HCT116 (cell line): ENCODE results near the gene NCKAP5L. TPM values are rescaled to one million over a fixed set of nuclear protein-coding genes. Genes with fewer than 3 reads are reported as not detected.
A peak's percentile ranks its signal among the peaks of the same experiment; 100 is the strongest.

Experiments used
- ATAC-seq: fragments of 200-7000 bp; cut with Tn5 transposase; 2 replicates; pipeline ENCODE4 v1.9.1; 2020; ENCODE audit warnings: mild to moderate bottlenecking, moderate library complexity
- BruUV-seq: library from RNA; stranded (reverse); fragments of 400-500 nt; replicated peaks from 2 replicates; lab custom pipeline; 2021; lab: Mats Ljungman, UMichigan
- CTCF ChIA-PET: fragments of 300-600 bp; sonication (Branson Sonifier 250); formaldehyde crosslinking; loops from one replicate; lab custom pipeline; 2021; ENCODE audit warnings: antibody characterized with exemption; lab: Charles Lee
- POLR2A ChIA-PET: fragments of 300-600, 350-600 bp; sonication (Branson Sonifier 250); formaldehyde crosslinking; loops from one replicate; lab custom pipeline; 2021; ENCODE audit warnings: antibody characterized with exemption; lab: Charles Lee
- RAD21 ChIA-PET, 2 experiments: fragments of 300-600 bp; sonication (Branson Sonifier 250); formaldehyde crosslinking; loops; one replicate each; lab custom pipeline; 2023; ENCODE audit warnings: low total read pairs in 2 of 2; ENCODE audit not compliant: uncharacterized antibody in 2 of 2, unreplicated experiment in 2 of 2, low non-redundant PET in 1 of 2; lab: Charles Lee
- DNase-seq: peaks from one replicate; pipeline ENCODE4 v3.0.0-alpha.2; 2010; ENCODE audit warnings: low read depth, low spot score
- H2AFZ ChIP-seq: fragments of 200-600 bp; shearing (Covaris generic), sonication (generic); 2 replicates; pipeline ENCODE4 v1.6.1; 2017; ENCODE audit warnings: low read depth, mixed run types, mixed read lengths, antibody characterized with exemption, low read length; ENCODE audit not compliant: poor library complexity, severe bottlenecking
- H3K27ac ChIP-seq: 2 replicates; pipeline ENCODE4 v1.5.1; 2012; ENCODE audit warnings: low read depth, low read length
- H3K27me3 ChIP-seq: fragments of 200-600 bp; sonication (generic); 2 replicates; pipeline ENCODE4 v1.6.1; 2016; ENCODE audit warnings: mixed run types, low read length, mixed read lengths; ENCODE audit not compliant: insufficient read depth
- H3K36me3 ChIP-seq, 2 experiments: fragments of 200-500 bp in 1 of 2; fragments of 200-600 bp in 1 of 2; sonication (Bioruptor generic) in 1 of 2; sonication (generic) in 1 of 2; 2 replicates each; pipeline versions ENCODE4 v1.5.1 to v1.6.1; 2014 to 2016; ENCODE audit warnings: low read length in 2 of 2, inconsistent platforms in 1 of 2, mixed read lengths in 1 of 2, mixed run types in 1 of 2; ENCODE audit not compliant: insufficient read depth in 2 of 2, control insufficient read depth in 1 of 2
- H3K4me1 ChIP-seq, 2 experiments: fragments of 200-600 bp in 1 of 2; sonication (generic) in 1 of 2; 2 replicates each; pipeline versions ENCODE4 v1.5.1 to v1.6.1; 2012 to 2017; ENCODE audit warnings: low read length in 2 of 2, inconsistent platforms in 1 of 2, mild to moderate bottlenecking in 1 of 2, mixed read lengths in 1 of 2, mixed run types in 1 of 2, moderate library complexity in 1 of 2; ENCODE audit not compliant: insufficient read depth in 2 of 2, control insufficient read depth in 1 of 2
- H3K4me2 ChIP-seq: fragments of 200-600 bp; sonication (generic); 2 replicates; pipeline ENCODE4 v1.6.1; 2017; ENCODE audit warnings: mixed run types, low read length, mixed read lengths
- H3K4me3 ChIP-seq, 2 experiments: fragments of 200-600 bp in 1 of 2; sonication (generic) in 1 of 2; replicated peaks in 1 of 2; 2 replicates each; pipeline ENCODE4 v1.5.1; 2011 to 2016; ENCODE audit warnings: low read length in 2 of 2, control low read depth in 1 of 2, low read depth in 1 of 2, mild to moderate bottlenecking in 1 of 2, mixed read lengths in 1 of 2, mixed run types in 1 of 2
- H3K79me2 ChIP-seq: fragments of 200-600 bp; sonication (generic); 2 replicates; pipeline ENCODE4 v1.6.1; 2017; ENCODE audit warnings: mild to moderate bottlenecking, mixed run types, low read length, moderate library complexity, mixed read lengths; ENCODE audit not compliant: insufficient read depth
- H3K9ac ChIP-seq: fragments of 200-600 bp; sonication (generic); 2 replicates; pipeline ENCODE4 v1.6.1; 2016; ENCODE audit warnings: low read length, mixed read lengths
- H3K9me2 ChIP-seq: fragments of 200-600 bp; sonication (generic), shearing (Covaris generic); 2 replicates; pipeline ENCODE4 v1.6.1; 2017; ENCODE audit warnings: mixed run types, mild to moderate bottlenecking, moderate library complexity; ENCODE audit not compliant: insufficient read depth
- H3K9me3 ChIP-seq, 2 experiments: fragments of 200-500 bp in 1 of 2; fragments of 200-600 bp in 1 of 2; sonication (Bioruptor generic) in 1 of 2; sonication (generic) in 1 of 2; 2 replicates each; pipeline ENCODE4 v1.6.1; 2014 to 2017; ENCODE audit warnings: low read length in 2 of 2, mixed read lengths in 2 of 2, inconsistent platforms in 1 of 2, low read depth in 1 of 2, mild to moderate bottlenecking in 1 of 2, mixed run types in 1 of 2, moderate library complexity in 1 of 2; ENCODE audit not compliant: control insufficient read depth in 1 of 2, insufficient read depth in 1 of 2
- H4K20me1 ChIP-seq: fragments of 200-600 bp; sonication (generic), shearing (Covaris generic); 2 replicates; pipeline ENCODE4 v1.6.1; 2017; ENCODE audit warnings: mixed run types, mild to moderate bottlenecking, moderate library complexity; ENCODE audit not compliant: insufficient read depth
- ATF3 ChIP-seq: IDR thresholded peaks from 2 replicates; pipeline ENCODE4 v1.6.1; 2012
- CBX3 ChIP-seq: IDR thresholded peaks from 2 replicates; pipeline ENCODE4 v1.6.1; 2012; ENCODE audit warnings: low read depth
- CTCF ChIP-seq, 3 experiments: fragments of 200-600 bp in 1 of 3; sonication (generic) in 1 of 3; IDR thresholded peaks in 2 of 3; conservative IDR thresholded peaks in 1 of 3; 2 replicates each; pipeline ENCODE4 v1.5.1; 2012 to 2017; ENCODE audit warnings: low read depth in 2 of 3, low read length in 2 of 3, antibody characterized with exemption in 1 of 3, borderline replicate concordance in 1 of 3, control low read depth in 1 of 3, mild to moderate bottlenecking in 1 of 3, mixed read lengths in 1 of 3, mixed run types in 1 of 3, moderate library complexity in 1 of 3; ENCODE audit not compliant: insufficient read depth in 1 of 3
- EGR1 ChIP-seq: IDR thresholded peaks from 2 replicates; pipeline ENCODE4 v1.6.1; 2012; ENCODE audit warnings: low read depth
- ELF1 ChIP-seq: IDR thresholded peaks from 2 replicates; pipeline ENCODE4 v1.6.1; 2012; ENCODE audit warnings: low read depth, borderline replicate concordance
- EZH2 ChIP-seq: fragments of 200-600 bp; sonication (generic); IDR thresholded peaks from 2 replicates; pipeline ENCODE4 v1.6.1; 2017; ENCODE audit warnings: antibody characterized with exemption, mixed run types
- FOSL1 ChIP-seq: IDR thresholded peaks from 2 replicates; pipeline ENCODE4 v1.6.1; 2012; ENCODE audit warnings: low read depth
- MAX ChIP-seq: IDR thresholded peaks from 2 replicates; pipeline ENCODE4 v1.6.1; 2012
- POLR2A ChIP-seq: IDR thresholded peaks from 2 replicates; pipeline ENCODE4 v1.7.0; 2011; ENCODE audit warnings: borderline replicate concordance; ENCODE audit not compliant: insufficient read depth, insufficient read length; ENCODE audit errors: extremely low read depth
- POLR2AphosphoS5 ChIP-seq: IDR thresholded peaks from 2 replicates; pipeline ENCODE4 v1.6.1; 2011; ENCODE audit warnings: mild to moderate bottlenecking, low read depth, low read length, moderate library complexity
- RAD21 ChIP-seq: IDR thresholded peaks from 2 replicates; pipeline ENCODE4 v1.6.1; 2012; ENCODE audit warnings: low read depth, mild to moderate bottlenecking
- REST ChIP-seq: IDR thresholded peaks from 2 replicates; pipeline ENCODE4 v1.6.1; 2012; ENCODE audit warnings: low read depth
- SIN3A ChIP-seq: IDR thresholded peaks from 2 replicates; pipeline ENCODE4 v1.6.1; 2012; ENCODE audit warnings: low read depth
- SP1 ChIP-seq: IDR thresholded peaks from 2 replicates; pipeline ENCODE4 v1.6.1; 2012; ENCODE audit warnings: low read depth
- SRF ChIP-seq: IDR thresholded peaks from 2 replicates; pipeline ENCODE4 v1.6.1; 2012; ENCODE audit warnings: low read depth
- YY1 ChIP-seq: IDR thresholded peaks from 2 replicates; pipeline ENCODE4 v1.6.1; 2011; ENCODE audit warnings: low read length, low read depth, moderate library complexity, mild to moderate bottlenecking; ENCODE audit not compliant: insufficient replicate concordance; ENCODE audit errors: extremely low read depth
- ZBTB33 ChIP-seq: IDR thresholded peaks from 2 replicates; pipeline ENCODE4 v1.6.1; 2011; ENCODE audit warnings: mild to moderate bottlenecking, low read length, moderate library complexity; ENCODE audit not compliant: insufficient replicate concordance; ENCODE audit errors: extremely low read depth
- ZFX ChIP-seq: fragments of 450-650 bp; IDR thresholded peaks from 2 replicates; pipeline ENCODE4 v1.6.1; 2017
- intact Hi-C: fragments of 100-400 bp; cut with micrococcal nuclease; formaldehyde crosslinking; loops from 2 replicates; pipeline ENCODE4 v1.10.0; 2022
- total RNA-seq: library from RNA; stranded (reverse); gene quantifications from one replicate; pipeline ENCODE4 v1.2.1, GENCODE V29; 2021; ENCODE audit not compliant: unreplicated experiment

NCKAP5L gene
- total RNA-seq, 1 experiment from 2014 or later: 12.1 TPM

- intact Hi-C loops: no loop called here
- RAD21 ChIA-PET: interaction anchor here in 1 of 2 experiments (0.8 kb wide), 1 partner anchor 65 kb away, joined by 3 read pairs; no protein-coding TSS in a partner anchor
- peak within 1 kb of the TSS; percentile 57 for H2AFZ ChIP-seq
- H3K9ac ChIP-seq: peak within 1 kb of the TSS; percentile 97
- H3K4me1 ChIP-seq: peaks cover 12 to 19% of the 10 kb centered on the region in 2 experiments; a peak in 3 of 4 replicates
- POLR2A ChIA-PET: interaction anchor here (0.9 to 1.8 kb wide), 3 partner anchors 8 to 101 kb away, joined by 4 to 9 read pairs (median 7); partner anchors contain the start of genes NCKAP5L and TMBIM6
- no peaks in the 10 kb centered on the region for H3K36me3 ChIP-seq
- no peaks in the 10 kb centered on the region for H3K27me3 ChIP-seq
- H3K4me3 ChIP-seq: peak within 1 kb of the TSS; percentile 85 to 95
- TSS peak; percentile 86 for BruUV-seq
- H4K20me1 ChIP-seq: no peaks in the 10 kb centered on the region
- DNase-seq (peak; percentile 83), ATAC-seq (peak; percentile 92)
- peak within 1 kb of the TSS; percentile 97 for H3K4me2 ChIP-seq
- CTCF ChIA-PET: interaction anchor here (0.5 to 1.8 kb wide), 4 partner anchors 65 to 242 kb away, joined by 3 to 5 read pairs (median 4); partner anchors contain the start of gene SMARCD1
- no peaks in the 10 kb centered on the region for H3K9me2 ChIP-seq
- H3K79me2 ChIP-seq: peaks cover 18% of the 10 kb centered on the region
- no peaks in the 10 kb centered on the region for H3K9me3 ChIP-seq
- H3K27ac ChIP-seq: peak within 1 kb of the TSS; percentile 90
- TF ChIP-seq ELF1: peak; percentile 67
- TF ChIP-seq MAX: peak; percentile 81
- no peak for TF ChIP-seq ZBTB33
- no peak for TF ChIP-seq CBX3
- peak; percentile 37 for TF ChIP-seq SIN3A
- no peak for TF ChIP-seq CTCF (IDR thresholded peaks at IDR 0.05 in 2 of 3, conservative IDR thresholded peaks at IDR 0.05 in 1 of 3; ENCODE audit: borderline replicate concordance in 1 of 3, insufficient read depth in 1 of 3, low read depth in 2 of 3, low read length in 2 of 3)
- no peak for TF ChIP-seq POLR2A
- peak; percentile 58; the same call in 1 of the 2 replicates for TF ChIP-seq ZFX
- peak; percentile 13; the same call in 1 of the 2 replicates for TF ChIP-seq SP1
- TF ChIP-seq EZH2: no peak
- no peak for TF ChIP-seq ATF3
- no peak; the same call in 1 of the 2 replicates for TF ChIP-seq REST
- no peak for TF ChIP-seq SRF
- TF ChIP-seq EGR1: peak; percentile 100
- no peak for TF ChIP-seq RAD21
- no peak for TF ChIP-seq FOSL1
- TF ChIP-seq POLR2AphosphoS5: peak; percentile 96
- TF ChIP-seq YY1: peak; percentile 93
Measured at GRCh38 chr12:49842519-49843352, 14.5 kb upstream of the NCKAP5L start, which contains the start of gene BCDIN3D. Gene BCDIN3D, minus strand, starts transcription at chr12:49843106. Its CDS starts 19 bp downstream, at chr12:49843087.
